ENCODE measurements around the gene ADAM22. TPM values are rescaled to one million over a fixed set of nuclear protein-coding genes. Genes with fewer than 3 reads are reported as not detected.

ADAM22 gene
- total RNA-seq, 1 experiment from 2014 or later = 18.3 TPM

GRCh38 chr7:88001744-88002530 is 67.9 kb downstream of the ADAM22 start:
- no peak overlapping the region for H3K27ac ChIP-seq
- peaks cover 7% of the 10 kb centered on the region; the same call in 1 of the 2 replicates for H3K4me1 ChIP-seq
- no peak for DNase-seq
- no peaks in the 10 kb centered on the region for H3K27me3 ChIP-seq
- H3K4me3 ChIP-seq = no peak overlapping the region
- H3K9me3 ChIP-seq (replicated peaks) = no peaks in the 10 kb centered on the region
- H3K36me3 ChIP-seq = no peaks in the 10 kb centered on the region

- no peaks in the 10 kb centered on the region for H3K9me3 ChIP-seq (replicated peaks)
- no peaks in the 10 kb centered on the region for H3K36me3 ChIP-seq
- H3K27ac ChIP-seq = no peak overlapping the region
- no peak overlapping the region for H3K4me3 ChIP-seq
- no peak for DNase-seq
- peaks cover 7% of the 10 kb centered on the region; the same call in 1 of the 2 replicates for H3K4me1 ChIP-seq
- no peaks in the 10 kb centered on the region for H3K27me3 ChIP-seq
Measured at GRCh38 chr7:88002617-88003016, 68.6 kb downstream of the ADAM22 start.

DNA sequence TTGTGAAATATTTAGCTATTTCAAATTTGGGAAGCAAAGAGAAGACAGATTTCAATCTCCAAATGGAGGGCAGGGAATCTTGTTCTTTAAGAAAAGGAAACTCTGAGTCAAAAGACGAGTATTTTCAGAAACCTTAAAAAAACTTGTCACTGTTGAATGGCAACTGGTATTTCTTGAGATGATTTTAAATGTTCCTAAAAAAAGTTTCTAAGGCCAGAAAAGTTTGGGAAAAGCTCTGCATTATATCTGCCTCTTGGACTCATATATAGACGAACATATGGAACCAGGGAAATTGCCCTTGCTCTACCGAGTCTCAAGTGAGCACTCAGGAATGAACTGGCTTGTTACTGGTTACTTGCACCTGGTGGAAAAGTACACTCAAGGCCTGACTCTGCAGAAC is 69.5 kb downstream of the ADAM22 start:
- H3K27ac ChIP-seq = no peak overlapping the region

DNA sequence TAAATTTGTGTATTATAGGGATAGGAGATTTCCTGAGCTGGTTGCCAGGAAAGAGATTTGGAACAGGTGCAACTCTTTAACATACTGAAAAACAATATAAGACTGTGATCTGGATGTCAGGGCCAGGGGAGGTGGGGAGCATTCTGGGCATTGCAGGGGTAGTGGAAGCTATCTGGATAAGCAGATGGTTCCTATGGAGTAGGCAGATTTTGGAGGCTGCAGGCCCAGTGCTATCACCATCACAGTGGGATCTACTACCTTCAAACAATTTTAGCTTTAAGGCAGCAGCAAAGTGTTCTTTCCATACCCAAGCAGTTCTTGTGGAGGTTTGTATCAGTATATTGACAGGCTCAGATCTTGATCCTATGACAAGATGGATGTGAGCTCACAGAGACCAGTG is 71.1 kb downstream of the ADAM22 start:
- Histone ChIP-seq H3K27me3 (no peaks in the 10 kb centered on the region), H3K36me3 (no peaks in the 10 kb centered on the region), H3K4me3 (no peak overlapping the region), H3K4me1 (peaks cover 7% of the 10 kb centered on the region; the same call in 1 of the 2 replicates), H3K9me3 (replicated peaks) (no peaks in the 10 kb centered on the region), H3K27ac (no peak overlapping the region)
- DNase-seq = no peak

More for the DNA sequence above, 69.5 kb downstream of the ADAM22 start:
- Histone ChIP-seq H3K36me3 (no peaks in the 10 kb centered on the region), H3K27me3 (no peaks in the 10 kb centered on the region), H3K4me1 (peaks cover 7% of the 10 kb centered on the region; the same call in 1 of the 2 replicates), H3K4me3 (no peak overlapping the region), H3K9me3 (replicated peaks) (no peaks in the 10 kb centered on the region)
- DNase-seq = no peak

- no peak for DNase-seq
- Histone ChIP-seq H3K9me3 (replicated peaks) (no peaks in the 10 kb centered on the region), H3K27me3 (no peaks in the 10 kb centered on the region), H3K36me3 (no peaks in the 10 kb centered on the region), H3K27ac (no peak overlapping the region), H3K4me1 (no peaks in the 10 kb centered on the region), H3K4me3 (no peak overlapping the region)
Measured at GRCh38 chr7:88009651-88010050, 75.6 kb downstream of the ADAM22 start.

GRCh38 chr7:88012086-88012485 is 78.0 kb downstream of the ADAM22 start:
- no peaks in the 10 kb centered on the region for H3K4me1 ChIP-seq
- no peak overlapping the region for H3K4me3 ChIP-seq
- no peak for DNase-seq
- H3K36me3 ChIP-seq = no peaks in the 10 kb centered on the region
- no peaks in the 10 kb centered on the region for H3K27me3 ChIP-seq
- no peak overlapping the region for H3K27ac ChIP-seq
- H3K9me3 ChIP-seq (replicated peaks) = no peaks in the 10 kb centered on the region

DNA sequence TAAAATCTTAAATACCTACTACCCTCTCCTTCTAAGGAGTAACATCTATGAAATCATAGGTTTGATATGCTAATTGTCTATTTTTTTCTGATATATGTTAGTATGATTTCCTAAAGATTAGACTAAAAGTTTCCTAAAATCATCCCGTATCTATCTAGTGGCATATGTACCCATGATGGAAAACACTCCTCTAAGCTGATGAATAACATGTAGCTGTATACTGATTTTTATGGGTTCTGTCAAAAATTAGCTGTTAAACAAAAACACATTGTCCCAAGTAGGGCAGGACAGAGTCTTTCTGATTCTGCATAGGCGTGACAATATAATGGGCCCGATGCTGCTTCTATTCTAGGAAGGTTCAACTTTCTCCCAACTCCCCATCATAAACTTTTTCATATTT is 79.9 kb downstream of the ADAM22 start:
- H3K36me3 ChIP-seq = no peaks in the 10 kb centered on the region
- no peak for DNase-seq
- no peak overlapping the region for H3K27ac ChIP-seq
- no peaks in the 10 kb centered on the region for H3K27me3 ChIP-seq
- H3K4me3 ChIP-seq = no peak overlapping the region
- no peaks in the 10 kb centered on the region for H3K9me3 ChIP-seq (replicated peaks)
- H3K4me1 ChIP-seq = no peaks in the 10 kb centered on the region

DNA sequence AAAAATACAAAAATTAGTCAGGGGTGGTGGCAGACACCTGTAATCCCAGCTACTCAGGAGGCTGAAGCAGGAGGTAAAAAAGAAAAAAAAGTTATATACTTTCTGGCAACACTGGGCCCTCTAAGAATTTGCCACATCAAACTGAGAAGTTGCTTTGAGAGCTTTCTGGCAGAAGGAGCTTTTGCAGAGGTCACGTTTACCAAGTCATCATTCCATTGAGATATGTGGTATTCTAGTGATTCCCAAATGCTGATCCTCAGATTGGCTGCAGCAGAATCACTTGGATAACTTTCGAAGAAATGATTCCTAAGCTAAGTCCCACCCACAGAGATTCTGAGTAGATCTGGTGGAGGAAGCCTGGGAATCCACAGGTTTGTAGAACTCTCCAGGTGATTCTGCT is 80.5 kb downstream of the ADAM22 start:
- Histone ChIP-seq H3K9me3 (replicated peaks) (no peaks in the 10 kb centered on the region), H3K27ac (no peak overlapping the region)

DNA sequence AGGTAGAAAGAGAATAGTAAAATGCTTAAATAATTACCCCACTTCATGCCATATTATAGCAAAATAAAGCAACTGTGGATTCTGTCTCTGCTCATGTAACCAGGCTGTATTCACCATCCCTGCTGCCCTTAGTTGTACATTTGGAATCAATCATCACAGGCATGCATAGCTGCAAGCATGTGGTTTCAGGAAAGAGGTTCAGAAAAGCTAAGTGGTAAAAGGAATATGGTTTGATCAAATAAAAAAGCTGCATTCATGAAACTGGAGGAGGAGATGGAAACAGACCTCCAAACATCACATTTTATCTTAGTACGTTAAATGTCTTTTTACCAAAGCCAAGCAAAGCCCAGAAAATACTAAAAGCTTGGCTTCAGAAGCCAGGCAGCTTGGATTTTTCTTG is 81.3 kb downstream of the ADAM22 start:
- H3K4me3 ChIP-seq = no peak overlapping the region
- H3K4me1 ChIP-seq = no peaks in the 10 kb centered on the region
- no peaks in the 10 kb centered on the region for H3K27me3 ChIP-seq
- H3K27ac ChIP-seq = no peak overlapping the region
- no peaks in the 10 kb centered on the region for H3K36me3 ChIP-seq
- H3K9me3 ChIP-seq (replicated peaks) = no peaks in the 10 kb centered on the region
- no peak for DNase-seq

More for the DNA sequence above, 80.5 kb downstream of the ADAM22 start:
- Histone ChIP-seq H3K36me3 (no peaks in the 10 kb centered on the region), H3K4me3 (no peak overlapping the region), H3K27me3 (no peaks in the 10 kb centered on the region), H3K4me1 (no peaks in the 10 kb centered on the region)
- no peak for DNase-seq

- Histone ChIP-seq H3K9me3 (replicated peaks) (no peaks in the 10 kb centered on the region), H3K36me3 (no peaks in the 10 kb centered on the region), H3K27me3 (no peaks in the 10 kb centered on the region), H3K4me1 (no peaks in the 10 kb centered on the region), H3K27ac (no peak overlapping the region), H3K4me3 (no peak overlapping the region)
- no peak for DNase-seq
Measured at GRCh38 chr7:88018501-88018900, 84.5 kb downstream of the ADAM22 start.

DNA sequence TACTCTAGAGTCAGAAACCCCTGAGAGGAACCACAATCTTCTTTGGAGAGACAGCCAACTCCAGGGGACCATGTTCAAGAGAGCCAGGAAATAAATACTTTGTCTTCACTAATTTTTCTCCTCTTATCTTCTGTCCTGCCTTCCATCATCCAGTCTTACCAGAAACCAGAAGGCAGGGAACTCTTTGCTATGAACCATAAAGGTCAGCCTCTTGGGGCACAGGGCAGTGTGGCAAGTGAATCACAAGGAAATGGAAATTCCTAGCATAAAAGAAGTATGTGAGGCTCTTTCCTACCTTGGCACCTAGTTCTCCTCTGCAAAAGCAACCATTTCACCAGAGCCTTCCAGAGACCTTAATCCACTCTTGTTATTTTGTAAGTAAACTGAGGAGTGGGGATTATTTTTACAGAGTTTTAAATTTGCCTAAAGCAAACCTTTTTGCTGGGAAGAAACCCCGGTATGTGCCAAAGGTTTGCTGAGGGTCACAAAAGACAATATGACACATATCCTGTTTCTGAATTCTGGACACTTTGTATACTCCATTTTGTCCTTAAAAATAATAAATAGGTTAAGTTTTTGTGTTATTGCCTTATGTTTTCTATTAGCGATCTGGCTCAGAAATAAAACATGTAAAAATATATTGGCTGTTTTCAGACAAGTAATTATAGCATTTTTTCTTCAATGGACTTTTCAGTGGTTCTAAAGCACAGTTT is 87.1 kb downstream of the ADAM22 start:
- H3K36me3 ChIP-seq = no peaks in the 10 kb centered on the region
- H3K27me3 ChIP-seq = no peaks in the 10 kb centered on the region
- no peaks in the 10 kb centered on the region for H3K4me1 ChIP-seq
- H3K4me3 ChIP-seq = no peak overlapping the region
- H3K9me3 ChIP-seq (replicated peaks) = no peaks in the 10 kb centered on the region
- no peak overlapping the region for H3K27ac ChIP-seq
- DNase-seq = no peak

- no peaks in the 10 kb centered on the region for H3K9me3 ChIP-seq (replicated peaks)
- H3K4me3 ChIP-seq = no peak overlapping the region
- H3K27ac ChIP-seq = no peak overlapping the region
- H3K4me1 ChIP-seq = no peaks in the 10 kb centered on the region
- no peak for DNase-seq
- no peaks in the 10 kb centered on the region for H3K27me3 ChIP-seq
- no peaks in the 10 kb centered on the region for H3K36me3 ChIP-seq
Measured at GRCh38 chr7:88027724-88028123, 93.7 kb downstream of the ADAM22 start.

- H3K9me3 ChIP-seq (replicated peaks) = no peaks in the 10 kb centered on the region
- H3K4me3 ChIP-seq = no peak overlapping the region
- no peaks in the 10 kb centered on the region for H3K4me1 ChIP-seq
- DNase-seq = no peak
- H3K27me3 ChIP-seq = no peaks in the 10 kb centered on the region
- H3K27ac ChIP-seq = no peak overlapping the region
- no peaks in the 10 kb centered on the region for H3K36me3 ChIP-seq
Measured at GRCh38 chr7:88034083-88034695, 100.1 kb downstream of the ADAM22 start.

- no peaks in the 10 kb centered on the region for H3K27me3 ChIP-seq
- no peak overlapping the region for H3K4me3 ChIP-seq
- H3K36me3 ChIP-seq = no peaks in the 10 kb centered on the region
- no peaks in the 10 kb centered on the region for H3K9me3 ChIP-seq (replicated peaks)
- no peak for DNase-seq
- no peak overlapping the region for H3K27ac ChIP-seq
- no peaks in the 10 kb centered on the region for H3K4me1 ChIP-seq
Measured at GRCh38 chr7:88037050-88037449, 103.0 kb downstream of the ADAM22 start.

GRCh38 chr7:88040694-88041093 is 106.6 kb downstream of the ADAM22 start:
- H3K36me3 ChIP-seq = no peaks in the 10 kb centered on the region
- H3K4me3 ChIP-seq = no peak overlapping the region
- H3K27ac ChIP-seq = no peak overlapping the region
- no peak for DNase-seq
- H3K4me1 ChIP-seq = no peaks in the 10 kb centered on the region
- H3K9me3 ChIP-seq (replicated peaks) = no peaks in the 10 kb centered on the region
- H3K27me3 ChIP-seq = no peaks in the 10 kb centered on the region

All from SJCRH30 (cell line).